ENCODE measurements around the gene NISCH.
A peak's percentile ranks its signal among the peaks of the same experiment; 100 is the strongest.

The NISCH gene

GRCh38 chr3:52536369-52537164 is 81.2 kb downstream of the NISCH start, which contains the start of gene UQCC5:
UQCC5 (plus strand) TSS chr3:52536605; CDS start chr3:52536756, 151 bp downstream.
- no peaks in the 10 kb centered on the region for H3K9me3 ChIP-seq (ENCODE audit: severe bottlenecking)
- DNase-seq (ENCODE audit: low spot score): peak; percentile 97
- ATAC-seq (ENCODE audit: low read depth): peak; percentile 88
- peaks cover 23% of the 10 kb centered on the region for H3K4me1 ChIP-seq (ENCODE audit: insufficient read depth, poor library complexity, severe bottlenecking)
- TF ChIP-seq, protein P1, sequence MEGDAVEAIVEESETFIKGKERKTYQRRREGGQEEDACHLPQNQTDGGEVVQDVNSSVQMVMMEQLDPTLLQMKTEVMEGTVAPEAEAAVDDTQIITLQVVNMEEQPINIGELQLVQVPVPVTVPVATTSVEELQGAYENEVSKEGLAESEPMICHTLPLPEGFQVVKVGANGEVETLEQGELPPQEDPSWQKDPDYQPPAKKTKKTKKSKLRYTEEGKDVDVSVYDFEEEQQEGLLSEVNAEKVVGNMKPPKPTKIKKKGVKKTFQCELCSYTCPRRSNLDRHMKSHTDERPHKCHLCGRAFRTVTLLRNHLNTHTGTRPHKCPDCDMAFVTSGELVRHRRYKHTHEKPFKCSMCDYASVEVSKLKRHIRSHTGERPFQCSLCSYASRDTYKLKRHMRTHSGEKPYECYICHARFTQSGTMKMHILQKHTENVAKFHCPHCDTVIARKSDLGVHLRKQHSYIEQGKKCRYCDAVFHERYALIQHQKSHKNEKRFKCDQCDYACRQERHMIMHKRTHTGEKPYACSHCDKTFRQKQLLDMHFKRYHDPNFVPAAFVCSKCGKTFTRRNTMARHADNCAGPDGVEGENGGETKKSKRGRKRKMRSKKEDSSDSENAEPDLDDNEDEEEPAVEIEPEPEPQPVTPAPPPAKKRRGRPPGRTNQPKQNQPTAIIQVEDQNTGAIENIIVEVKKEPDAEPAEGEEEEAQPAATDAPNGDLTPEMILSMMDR (IDR thresholded peaks at IDR 0.05; ENCODE audit: poor library complexity, severe bottlenecking): no peak
- H3K4me3 ChIP-seq (ENCODE audit: severe bottlenecking): peak within 1 kb of the TSS; percentile 52
- peak within 1 kb of the TSS; percentile 73 for H3K27ac ChIP-seq (ENCODE audit: poor library complexity, severe bottlenecking)
- H3K27me3 ChIP-seq (ENCODE audit: insufficient read depth, poor library complexity, severe bottlenecking): no peaks in the 10 kb centered on the region
- peaks cover 19% of the 10 kb centered on the region for H3K36me3 ChIP-seq (ENCODE audit: low read depth)

DNA sequence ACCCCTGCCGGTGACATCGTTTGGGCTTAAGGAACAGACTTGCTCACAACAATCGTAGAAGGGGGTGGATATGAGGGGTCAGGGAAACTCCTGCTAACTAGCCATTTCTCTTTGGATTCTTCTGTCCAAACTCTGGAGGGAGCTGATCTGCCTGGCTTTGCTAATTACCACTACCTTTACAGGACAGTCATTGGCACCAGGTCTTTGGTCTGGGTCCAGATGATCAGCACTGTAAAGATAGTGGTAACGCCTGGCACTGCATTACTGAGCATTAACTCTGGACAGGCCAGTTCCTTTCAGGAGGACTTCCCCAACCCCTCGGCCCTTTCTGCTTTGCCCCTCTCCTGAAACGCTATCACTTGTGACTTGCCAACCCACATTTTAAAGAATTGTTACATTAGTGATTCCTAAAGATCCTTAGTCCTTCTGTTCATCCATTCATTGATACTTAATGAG is 81.8 kb downstream of the NISCH start:
- ATAC-seq (ENCODE audit: low read depth) (no peak), DNase-seq (ENCODE audit: low spot score) (no peak)
- Histone ChIP-seq H3K27me3 (ENCODE audit: insufficient read depth, poor library complexity, severe bottlenecking) (no peaks in the 10 kb centered on the region), H3K27ac (ENCODE audit: poor library complexity, severe bottlenecking) (peak overlapping the region; percentile 59), H3K4me1 (ENCODE audit: insufficient read depth, poor library complexity, severe bottlenecking) (peaks cover 23% of the 10 kb centered on the region), H3K9me3 (ENCODE audit: severe bottlenecking) (no peaks in the 10 kb centered on the region), H3K4me3 (ENCODE audit: severe bottlenecking) (peak overlapping the region; percentile 52), H3K36me3 (ENCODE audit: low read depth) (peaks cover 25% of the 10 kb centered on the region)
- TF ChIP-seq, protein P1 (IDR thresholded peaks at IDR 0.05; ENCODE audit: poor library complexity, severe bottlenecking): no peak

DNA sequence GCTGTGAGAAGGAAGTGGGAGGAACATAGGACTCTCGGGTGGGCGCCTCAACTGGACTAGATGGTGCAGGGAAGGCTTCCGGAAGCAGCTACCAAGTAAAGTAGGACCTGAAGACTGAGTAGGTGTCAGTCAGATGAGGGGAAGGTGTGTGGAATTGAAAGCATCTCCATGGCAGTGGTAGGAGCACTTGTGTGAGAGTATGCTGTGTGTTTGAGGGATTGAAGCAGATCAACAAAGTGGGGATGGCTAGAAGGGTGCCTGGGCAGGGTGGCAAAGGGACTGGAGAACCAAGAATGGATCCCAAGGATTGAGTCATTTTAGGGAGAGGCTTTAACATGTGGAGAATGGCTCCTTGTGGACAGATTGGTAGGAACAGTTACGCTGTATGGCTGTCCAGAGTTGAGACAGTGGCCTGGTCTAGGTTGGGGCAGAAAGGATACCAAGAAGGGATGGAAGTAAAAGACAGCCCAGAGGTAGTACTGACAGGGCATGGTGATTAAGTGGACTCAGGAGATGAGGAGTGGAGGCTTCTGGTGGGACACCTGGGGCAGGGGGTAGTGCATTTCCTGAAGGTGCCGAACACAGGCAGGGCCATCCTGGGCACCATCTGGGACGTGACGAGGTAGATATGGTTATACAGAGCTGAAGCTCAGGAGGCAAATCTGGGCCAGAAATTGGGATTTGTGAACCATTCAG is 82.5 kb downstream of the NISCH start:
- peaks cover 23% of the 10 kb centered on the region for H3K4me1 ChIP-seq (ENCODE audit: insufficient read depth, poor library complexity, severe bottlenecking)
- DNase-seq (ENCODE audit: low spot score) (no peak), ATAC-seq (ENCODE audit: low read depth) (no peak)
- H3K9me3 ChIP-seq (ENCODE audit: severe bottlenecking): no peaks in the 10 kb centered on the region
- H3K4me3 ChIP-seq (ENCODE audit: severe bottlenecking): peak overlapping the region; percentile 52
- TF ChIP-seq, protein P1 (IDR thresholded peaks at IDR 0.05; ENCODE audit: poor library complexity, severe bottlenecking): no peak
- H3K27me3 ChIP-seq (ENCODE audit: insufficient read depth, poor library complexity, severe bottlenecking): no peaks in the 10 kb centered on the region
- H3K27ac ChIP-seq (ENCODE audit: poor library complexity, severe bottlenecking): peak overlapping the region; percentile 59
- peaks cover 25% of the 10 kb centered on the region for H3K36me3 ChIP-seq (ENCODE audit: low read depth)

GRCh38 chr3:52539010-52539653 is 83.7 kb downstream of the NISCH start:
- no peaks in the 10 kb centered on the region for H3K9me3 ChIP-seq (ENCODE audit: severe bottlenecking)
- ATAC-seq (ENCODE audit: low read depth) (no peak), DNase-seq (ENCODE audit: low spot score) (no peak)
- peak overlapping the region; percentile 39 for H3K27ac ChIP-seq (ENCODE audit: poor library complexity, severe bottlenecking)
- peaks cover 25% of the 10 kb centered on the region for H3K36me3 ChIP-seq (ENCODE audit: low read depth)
- TF ChIP-seq, protein P1 (IDR thresholded peaks at IDR 0.05; ENCODE audit: poor library complexity, severe bottlenecking): no peak
- H3K27me3 ChIP-seq (ENCODE audit: insufficient read depth, poor library complexity, severe bottlenecking): no peaks in the 10 kb centered on the region
- peaks cover 23% of the 10 kb centered on the region for H3K4me1 ChIP-seq (ENCODE audit: insufficient read depth, poor library complexity, severe bottlenecking)
- H3K4me3 ChIP-seq (ENCODE audit: severe bottlenecking): no peak overlapping the region

Measured in RWPE2 (cell line).